GM21423 (cell line): ENCODE measurements around the gene OPN3.

Source experiments
- ATAC-seq: cut with Tn5 transposase; IDR thresholded peaks from one replicate; pipeline ENCODE4 v1.9.1; 2021; ENCODE audit warnings: mild to moderate bottlenecking, moderate library complexity; ENCODE audit not compliant: unreplicated experiment

Gene OPN3

GRCh38 chr1:241591736-241592135 lies 48.4 kb downstream of the OPN3 start:
- no peak for ATAC-seq

GRCh38 chr1:241591317-241591716 lies 48.9 kb downstream of the OPN3 start:
- ATAC-seq = no peak

- ATAC-seq = no peak
Observed at GRCh38 chr1:241590719-241591118, 49.5 kb downstream of the OPN3 start.

GRCh38 chr1:241589521-241589920 lies 50.6 kb downstream of the OPN3 start:
- no peak for ATAC-seq

- no peak for ATAC-seq
Observed at GRCh38 chr1:241586905-241587512, 53.2 kb downstream of the OPN3 start.

GRCh38 chr1:241582921-241583321 lies 57.2 kb downstream of the OPN3 start:
- no peak for ATAC-seq

- ATAC-seq = no peak
Observed at GRCh38 chr1:241579434-241579833, 60.7 kb downstream of the OPN3 start.

- ATAC-seq = no peak
Observed at GRCh38 chr1:241574154-241574553, 66.0 kb downstream of the OPN3 start.

- no peak for ATAC-seq
Observed at GRCh38 chr1:241569848-241570247, 70.3 kb downstream of the OPN3 start.

GRCh38 chr1:241560849-241561187 lies 79.4 kb downstream of the OPN3 start:
- ATAC-seq = no peak

- no peak for ATAC-seq
Observed at GRCh38 chr1:241560146-241560848, 79.9 kb downstream of the OPN3 start.

GRCh38 chr1:241557551-241558193 lies 82.5 kb downstream of the OPN3 start:
- ATAC-seq = no peak

- no peak for ATAC-seq
Observed at GRCh38 chr1:241557031-241557430, 83.1 kb downstream of the OPN3 start.

- ATAC-seq = no peak
Observed at GRCh38 chr1:241555526-241555925, 84.6 kb downstream of the OPN3 start.

GRCh38 chr1:241553886-241554592 lies 86.1 kb downstream of the OPN3 start:
- no peak for ATAC-seq

GRCh38 chr1:241551759-241552638 lies 88.2 kb downstream of the OPN3 start:
- ATAC-seq = peak; percentile 78

- ATAC-seq = no peak
Observed at GRCh38 chr1:241550318-241550717, 89.9 kb downstream of the OPN3 start.

GRCh38 chr1:241548008-241548407 lies 92.2 kb downstream of the OPN3 start:
- no peak for ATAC-seq
